Keratinocyte (primary cell): ENCODE data around the gene CD2AP.
A peak's percentile ranks its signal among the peaks of the same experiment; 100 is the strongest.

ENCODE experiments used
- EZH2 ChIP-seq: IDR thresholded peaks from one replicate; pipeline ENCODE4 v1.6.1; 2012; ENCODE audit warnings: inconsistent platforms, mild to moderate bottlenecking, low read length, moderate library complexity
- TF ChIP-seq, protein P1 (sequence below), 3 experiments: IDR thresholded peaks in 1 of 3; conservative IDR thresholded peaks in 1 of 3; optimal IDR thresholded peaks in 1 of 3; 2 replicates in 2 of 3; 3 replicates in 1 of 3; pipeline versions ENCODE3 to v1.5.1; 2011; ENCODE audit warnings: low read length in 3 of 3, mild to moderate bottlenecking in 3 of 3, moderate library complexity in 2 of 3, control low read depth in 1 of 3, inconsistent platforms in 1 of 3; ENCODE audit not compliant: insufficient read depth in 2 of 3; ENCODE audit errors: extremely low read depth in 1 of 3

DNA sequence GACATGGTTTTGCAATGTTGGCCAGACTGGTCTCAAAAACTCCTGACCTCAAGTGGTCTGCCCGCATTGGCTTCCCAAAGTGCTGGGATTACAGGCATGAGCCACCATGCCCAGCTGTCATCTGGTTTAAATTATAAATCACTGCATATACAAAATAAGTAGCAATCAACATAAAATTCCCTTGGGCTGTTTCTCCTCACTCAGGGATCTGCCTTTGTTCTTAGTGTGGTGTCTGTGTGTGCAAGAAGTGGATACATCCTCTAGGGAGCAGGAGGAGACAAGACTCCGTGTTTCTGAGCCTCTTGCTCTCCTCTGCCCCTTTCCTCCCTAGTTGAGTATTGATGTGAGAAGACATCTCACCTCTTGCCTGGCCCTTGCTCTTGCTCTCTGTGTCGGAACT, 155.6 kb downstream of the CD2AP start:
- TF ChIP-seq, protein P1, sequence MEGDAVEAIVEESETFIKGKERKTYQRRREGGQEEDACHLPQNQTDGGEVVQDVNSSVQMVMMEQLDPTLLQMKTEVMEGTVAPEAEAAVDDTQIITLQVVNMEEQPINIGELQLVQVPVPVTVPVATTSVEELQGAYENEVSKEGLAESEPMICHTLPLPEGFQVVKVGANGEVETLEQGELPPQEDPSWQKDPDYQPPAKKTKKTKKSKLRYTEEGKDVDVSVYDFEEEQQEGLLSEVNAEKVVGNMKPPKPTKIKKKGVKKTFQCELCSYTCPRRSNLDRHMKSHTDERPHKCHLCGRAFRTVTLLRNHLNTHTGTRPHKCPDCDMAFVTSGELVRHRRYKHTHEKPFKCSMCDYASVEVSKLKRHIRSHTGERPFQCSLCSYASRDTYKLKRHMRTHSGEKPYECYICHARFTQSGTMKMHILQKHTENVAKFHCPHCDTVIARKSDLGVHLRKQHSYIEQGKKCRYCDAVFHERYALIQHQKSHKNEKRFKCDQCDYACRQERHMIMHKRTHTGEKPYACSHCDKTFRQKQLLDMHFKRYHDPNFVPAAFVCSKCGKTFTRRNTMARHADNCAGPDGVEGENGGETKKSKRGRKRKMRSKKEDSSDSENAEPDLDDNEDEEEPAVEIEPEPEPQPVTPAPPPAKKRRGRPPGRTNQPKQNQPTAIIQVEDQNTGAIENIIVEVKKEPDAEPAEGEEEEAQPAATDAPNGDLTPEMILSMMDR (optimal IDR thresholded peaks at IDR 0.05 in 1 of 3, IDR thresholded peaks at IDR 0.05 in 1 of 3, conservative IDR thresholded peaks at IDR 0.05 in 1 of 3; ENCODE audit: extremely low read depth in 1 of 3, insufficient read depth in 2 of 3, low read length in 3 of 3) = peak; percentile 29 to 71 (median 34)
- TF ChIP-seq EZH2 = no peak
